T-helper 2 cell treated with Interferon-gamma antibody and Interleukin-4, amounts not matched to agents 5 μg/mL and 100 μg/mL, for 36 hours (primary cell): ENCODE measurements around the gene TRAPPC8.
A peak's percentile ranks its signal among the peaks of the same experiment; 100 is the strongest.
"Not testable (repeated sequence)": the region's sequence is repeated elsewhere in the genome, so short reads cannot be mapped to it uniquely, and the experiment has no call there.

ENCODE experiments used
- DNase-seq: peaks from one replicate; pipeline ENCODE4 v3.0.0; 2021; ENCODE audit warnings: low spot score
- H3K27ac Mint-ChIP-seq: one replicate; pipeline ENCODE4 v1.8.0; 2021; ENCODE audit warnings: mild to moderate bottlenecking, mixed read lengths
- H3K27me3 Mint-ChIP-seq: one replicate; pipeline ENCODE4 v1.8.0; 2021; ENCODE audit warnings: low read depth, mixed read lengths
- H3K36me3 Mint-ChIP-seq: one replicate; pipeline ENCODE4 v1.8.0; 2021; ENCODE audit warnings: low read depth, mixed read lengths
- H3K4me1 Mint-ChIP-seq: one replicate; pipeline ENCODE4 v1.8.0; 2021; ENCODE audit warnings: low read depth, mixed read lengths
- H3K4me3 Mint-ChIP-seq: one replicate; pipeline ENCODE4 v1.8.0; 2022; ENCODE audit warnings: mild to moderate bottlenecking, moderate library complexity, mixed read lengths
- H3K9me3 Mint-ChIP-seq: one replicate; pipeline ENCODE4 v1.8.0; 2021; ENCODE audit warnings: mixed read lengths

The TRAPPC8 gene

DNA sequence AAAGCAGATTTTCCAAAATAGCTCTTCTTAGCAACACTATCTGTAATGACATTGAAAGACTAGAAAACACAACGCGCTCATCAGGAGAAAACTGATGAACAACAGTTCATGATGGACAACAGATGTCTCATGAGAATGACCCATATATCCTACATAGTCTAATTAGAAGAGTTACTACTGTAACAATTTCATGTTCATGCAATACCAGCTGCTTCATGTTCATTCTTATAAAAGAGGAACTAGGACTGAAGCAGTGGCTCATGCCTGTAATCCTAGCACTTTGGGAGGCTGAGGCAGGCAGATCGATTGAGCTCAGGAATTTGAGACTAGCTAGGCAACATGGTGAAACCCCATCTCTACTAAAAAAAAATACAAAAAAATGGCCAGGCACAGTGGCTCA lies 22.7 kb downstream of the TRAPPC8 start:
- no peak overlapping the region for H3K27ac Mint-ChIP-seq
- H3K4me1 Mint-ChIP-seq = peaks cover 4% of the 10 kb centered on the region
- no peak overlapping the region for H3K4me3 Mint-ChIP-seq
- no peak for DNase-seq
- no peaks in the 10 kb centered on the region for H3K27me3 Mint-ChIP-seq
- H3K36me3 Mint-ChIP-seq = peaks cover 24% of the 10 kb centered on the region
- no peaks in the 10 kb centered on the region for H3K9me3 Mint-ChIP-seq

DNA sequence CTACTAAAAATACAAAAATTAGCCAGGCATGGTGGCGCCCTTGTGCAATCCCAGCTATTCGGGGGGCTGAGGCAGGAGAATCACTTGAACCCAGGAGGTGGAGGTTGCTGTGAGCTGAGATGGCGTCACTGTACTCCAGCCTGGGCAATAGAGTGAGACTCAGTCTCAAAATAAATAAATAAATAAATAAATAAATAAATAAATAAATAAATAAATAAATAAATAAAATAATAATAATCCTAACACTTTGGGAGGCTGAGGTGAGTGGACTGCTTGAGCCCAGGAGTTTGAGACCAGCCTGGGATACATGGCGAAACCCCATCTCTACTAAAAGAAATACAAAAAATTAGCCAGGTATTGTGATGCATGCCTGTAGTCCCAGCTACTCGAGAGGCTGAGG lies 23.6 kb downstream of the TRAPPC8 start:
- H3K4me3 Mint-ChIP-seq, H3K9me3 Mint-ChIP-seq, H3K27me3 Mint-ChIP-seq, H3K4me1 Mint-ChIP-seq, DNase-seq, H3K27ac Mint-ChIP-seq: not testable (repeated sequence)
- H3K36me3 Mint-ChIP-seq = peaks cover 22% of the 10 kb centered on the region

DNA sequence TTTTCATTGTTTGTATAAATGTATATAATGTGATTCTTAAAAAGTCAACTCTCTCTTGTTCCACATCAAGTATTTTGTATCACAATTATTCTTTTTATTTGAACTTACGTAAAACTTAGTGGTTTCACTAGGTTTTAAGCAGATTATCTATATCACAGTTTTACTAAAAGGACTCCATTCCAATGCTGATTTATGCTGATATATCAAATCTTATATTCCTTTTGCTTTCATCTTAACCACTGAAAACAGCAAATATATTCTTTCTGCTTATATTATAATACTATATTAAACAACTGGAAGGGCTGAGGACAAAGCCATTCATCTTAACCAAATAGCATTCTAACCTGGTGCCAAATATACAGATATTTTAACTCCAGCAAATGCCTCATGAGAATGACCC lies 24.2 kb downstream of the TRAPPC8 start:
- Mint-ChIP-seq H3K9me3 (no peaks in the 10 kb centered on the region), H3K27me3 (no peaks in the 10 kb centered on the region), H3K4me1 (peaks cover 3% of the 10 kb centered on the region), H3K36me3 (peaks cover 23% of the 10 kb centered on the region), H3K27ac (no peak overlapping the region), H3K4me3 (no peak overlapping the region)
- no peak for DNase-seq

DNA sequence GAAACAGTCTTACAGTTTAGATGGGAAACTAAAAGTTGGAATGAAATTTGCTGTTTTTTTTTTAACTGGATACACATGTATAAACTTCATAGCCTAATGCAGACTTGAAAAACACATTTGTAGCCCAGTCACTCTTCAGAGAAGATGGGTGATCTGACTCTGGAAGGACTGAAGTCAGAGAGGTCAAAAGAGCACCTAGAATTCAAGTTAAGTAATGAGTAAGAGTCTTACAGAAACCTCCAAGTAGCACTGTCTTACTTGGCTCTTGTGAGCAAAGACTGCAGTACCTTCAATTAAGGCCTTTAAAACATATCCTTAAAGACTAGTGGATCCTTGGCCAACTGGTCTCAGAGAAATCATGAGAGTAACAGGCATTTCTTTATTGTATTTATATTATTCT lies 41.9 kb downstream of the TRAPPC8 start:
- DNase-seq = no peak
- no peaks in the 10 kb centered on the region for H3K9me3 Mint-ChIP-seq
- no peak overlapping the region for H3K27ac Mint-ChIP-seq
- H3K4me3 Mint-ChIP-seq = no peak overlapping the region
- H3K4me1 Mint-ChIP-seq = no peaks in the 10 kb centered on the region
- H3K36me3 Mint-ChIP-seq = peaks cover 26% of the 10 kb centered on the region
- no peaks in the 10 kb centered on the region for H3K27me3 Mint-ChIP-seq

DNA sequence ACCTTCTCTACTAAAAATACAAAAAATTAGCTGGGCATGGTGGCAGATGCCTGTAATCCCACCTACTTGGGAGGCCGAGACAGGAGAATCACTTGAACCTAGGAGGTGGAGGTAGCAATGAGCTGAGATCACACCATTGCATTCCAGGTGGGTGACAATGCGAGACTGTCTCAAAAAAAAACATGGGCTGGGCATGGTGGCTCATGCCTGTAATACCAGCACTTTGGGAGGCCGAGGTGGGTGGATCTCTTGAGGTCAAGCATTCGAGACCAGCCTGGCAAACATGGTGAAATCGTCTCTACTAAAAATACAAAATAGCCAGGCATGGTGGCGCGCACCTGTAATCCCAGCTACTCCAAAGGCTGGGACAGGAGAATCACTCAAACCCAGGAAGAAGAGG lies 43.2 kb downstream of the TRAPPC8 start:
- not testable (repeated sequence) for H3K4me1 Mint-ChIP-seq, H3K27me3 Mint-ChIP-seq, H3K9me3 Mint-ChIP-seq, H3K4me3 Mint-ChIP-seq, DNase-seq, H3K27ac Mint-ChIP-seq
- H3K36me3 Mint-ChIP-seq = peaks cover 34% of the 10 kb centered on the region

DNA sequence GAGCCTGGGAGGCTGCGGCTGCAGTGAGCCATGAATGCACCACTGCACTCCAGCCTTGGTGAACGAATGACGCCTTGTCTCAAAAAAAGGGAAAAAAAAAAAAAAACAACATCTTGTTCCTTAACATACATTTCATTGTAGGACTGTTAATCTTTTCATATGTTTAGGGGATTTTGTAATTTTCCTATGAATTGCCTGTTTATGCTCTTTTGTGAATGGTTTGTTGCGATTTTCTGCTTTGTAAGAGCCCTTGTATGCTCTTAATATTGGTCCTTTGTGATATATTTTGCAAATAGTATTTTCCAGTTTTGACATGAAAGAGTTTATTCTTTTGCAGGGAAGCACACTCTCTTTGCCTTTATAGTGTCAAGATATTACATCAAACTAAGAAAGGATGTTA lies 50.0 kb downstream of the TRAPPC8 start:
- no peak for DNase-seq
- no peak overlapping the region for H3K4me3 Mint-ChIP-seq

DNA sequence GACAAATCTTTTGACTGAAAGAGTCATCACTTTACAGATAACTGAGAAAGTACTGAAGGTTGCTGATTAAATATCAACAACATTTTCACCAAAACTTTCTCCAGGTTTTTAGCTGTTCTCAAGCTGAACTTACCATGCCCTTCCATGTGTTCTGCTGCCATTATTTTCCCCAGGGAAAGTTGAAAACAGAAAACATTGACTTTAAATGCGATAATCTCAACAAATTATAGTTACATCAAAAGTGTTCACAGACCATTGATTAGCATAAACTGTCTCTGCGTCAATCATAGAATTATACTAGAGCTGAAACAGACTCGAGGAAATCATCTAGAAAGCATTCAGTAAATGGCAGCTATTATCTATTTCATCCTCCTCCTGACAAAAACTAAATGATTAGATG lies 51.4 kb downstream of the TRAPPC8 start:
- H3K4me3 Mint-ChIP-seq = no peak overlapping the region
- no peaks in the 10 kb centered on the region for H3K27me3 Mint-ChIP-seq
- H3K9me3 Mint-ChIP-seq = no peaks in the 10 kb centered on the region
- DNase-seq = no peak
- peaks cover 51% of the 10 kb centered on the region for H3K36me3 Mint-ChIP-seq
- H3K4me1 Mint-ChIP-seq = peaks cover 4% of the 10 kb centered on the region
- H3K27ac Mint-ChIP-seq = no peak overlapping the region

More for the DNA sequence above, 50.0 kb downstream of the TRAPPC8 start:
- peaks cover 2% of the 10 kb centered on the region for H3K4me1 Mint-ChIP-seq
- H3K27me3 Mint-ChIP-seq = no peaks in the 10 kb centered on the region
- H3K9me3 Mint-ChIP-seq = no peaks in the 10 kb centered on the region
- H3K36me3 Mint-ChIP-seq = peaks cover 44% of the 10 kb centered on the region
- H3K27ac Mint-ChIP-seq = no peak overlapping the region

DNA sequence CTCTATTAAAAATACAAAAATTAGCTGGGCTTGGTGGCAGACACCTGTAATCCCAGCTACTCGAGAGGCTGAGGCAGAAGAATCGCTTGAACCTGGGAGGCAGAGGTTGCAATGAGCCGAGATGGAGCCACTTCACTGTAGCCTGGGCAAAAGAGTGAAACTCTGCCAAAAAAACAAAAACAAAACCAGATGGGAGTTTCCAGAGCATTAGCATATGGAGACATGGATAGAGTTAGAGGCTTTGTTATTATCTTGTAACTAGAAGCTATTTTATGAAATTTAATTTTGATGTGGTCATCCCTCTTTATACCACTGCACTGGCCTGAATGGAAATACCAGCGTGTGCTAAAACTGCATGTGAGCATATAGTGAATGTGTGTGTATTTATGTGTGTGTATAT lies 58.9 kb downstream of the TRAPPC8 start:
- peaks cover 16% of the 10 kb centered on the region for H3K4me1 Mint-ChIP-seq

DNA sequence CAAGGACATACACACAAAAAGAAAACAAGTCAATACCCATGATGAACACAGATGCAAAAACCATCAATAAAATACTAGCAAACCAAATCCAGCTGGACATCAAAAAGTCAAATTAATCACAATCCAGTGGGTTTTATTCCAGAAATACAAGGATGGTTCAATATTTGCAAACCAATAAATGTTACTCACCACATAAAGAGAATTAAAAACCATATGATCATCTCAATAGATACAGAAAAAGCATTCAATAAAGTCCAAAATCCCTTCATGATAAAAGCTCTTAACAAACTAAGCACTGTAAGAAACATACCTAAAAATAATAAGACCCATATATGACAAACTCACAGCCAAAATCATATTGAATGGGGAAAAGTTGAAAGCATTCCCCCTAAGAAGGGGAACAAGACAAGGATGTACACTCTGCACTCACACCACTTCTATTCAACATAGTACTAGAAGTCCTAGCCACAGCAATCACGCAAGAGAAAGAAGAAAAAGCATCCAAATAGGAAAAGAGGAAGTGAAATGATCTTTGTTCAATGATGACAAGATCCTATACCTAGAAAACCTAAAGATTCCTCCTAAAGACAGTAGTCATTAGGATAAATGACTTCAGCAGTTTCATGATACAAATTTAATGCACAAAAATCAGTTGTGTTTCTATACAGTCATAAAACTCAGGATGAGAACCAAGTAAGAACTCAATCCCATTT lies 62.6 kb downstream of the TRAPPC8 start:
- no peak for DNase-seq
- H3K9me3 Mint-ChIP-seq = peaks cover 19% of the 10 kb centered on the region
- peak overlapping the region; percentile 5 for H3K27ac Mint-ChIP-seq
- H3K4me3 Mint-ChIP-seq = no peak overlapping the region
- H3K36me3 Mint-ChIP-seq = peaks cover 66% of the 10 kb centered on the region
- no peaks in the 10 kb centered on the region for H3K27me3 Mint-ChIP-seq
- peaks cover 18% of the 10 kb centered on the region for H3K4me1 Mint-ChIP-seq

More for the DNA sequence above, 58.9 kb downstream of the TRAPPC8 start:
- Mint-ChIP-seq H3K27ac (no peak overlapping the region), H3K4me3 (no peak overlapping the region), H3K27me3 (no peaks in the 10 kb centered on the region), H3K9me3 (peaks cover 19% of the 10 kb centered on the region), H3K36me3 (peaks cover 72% of the 10 kb centered on the region)
- DNase-seq = no peak

DNA sequence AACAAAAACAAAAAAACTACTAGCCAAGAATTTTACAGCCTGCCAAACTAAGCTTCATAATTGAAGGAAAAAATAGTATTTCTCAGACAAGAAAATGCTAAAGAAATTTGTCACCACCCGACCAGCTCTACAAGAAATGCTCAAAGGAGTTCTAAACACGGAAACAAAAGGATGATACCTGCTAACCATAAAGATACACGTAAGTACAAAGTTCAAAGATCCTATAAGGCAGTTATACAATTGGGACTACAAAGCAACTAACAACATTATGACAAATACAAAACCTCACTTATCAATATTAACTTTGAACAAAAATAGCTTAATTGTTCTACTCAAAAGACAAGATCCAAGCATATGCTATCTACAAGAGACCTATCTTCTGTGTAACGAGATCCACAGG lies 64.6 kb downstream of the TRAPPC8 start:
- peaks cover 61% of the 10 kb centered on the region for H3K36me3 Mint-ChIP-seq
- no peaks in the 10 kb centered on the region for H3K27me3 Mint-ChIP-seq
- H3K27ac Mint-ChIP-seq = no peak overlapping the region
- H3K4me1 Mint-ChIP-seq = peaks cover 17% of the 10 kb centered on the region
- no peak overlapping the region for H3K4me3 Mint-ChIP-seq
- peaks cover 19% of the 10 kb centered on the region for H3K9me3 Mint-ChIP-seq
- no peak for DNase-seq

DNA sequence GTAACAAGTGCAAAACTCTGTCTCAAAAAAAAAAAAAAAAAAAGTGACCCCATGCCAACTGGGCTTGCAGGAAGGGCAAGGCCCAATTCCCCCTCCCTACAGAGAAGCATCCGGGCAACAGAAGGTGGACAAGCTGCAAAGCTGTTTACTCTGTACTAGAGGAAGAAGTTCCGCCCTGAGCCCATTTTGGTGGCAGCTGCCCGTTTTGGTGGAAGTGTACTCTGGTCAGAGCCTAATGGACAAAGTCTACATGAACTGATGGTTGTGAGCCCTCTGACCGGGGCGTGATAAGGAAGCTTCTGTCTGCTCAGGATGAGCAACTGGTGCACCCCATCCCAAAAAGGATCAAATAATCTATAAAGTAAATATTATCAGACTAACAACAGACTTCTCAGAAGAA lies 65.0 kb downstream of the TRAPPC8 start:
- H3K36me3 Mint-ChIP-seq = peaks cover 61% of the 10 kb centered on the region
- no peak for DNase-seq
- H3K4me3 Mint-ChIP-seq = no peak overlapping the region
- H3K9me3 Mint-ChIP-seq = peaks cover 19% of the 10 kb centered on the region
- H3K27ac Mint-ChIP-seq = no peak overlapping the region
- no peaks in the 10 kb centered on the region for H3K27me3 Mint-ChIP-seq
- H3K4me1 Mint-ChIP-seq = peaks cover 15% of the 10 kb centered on the region

DNA sequence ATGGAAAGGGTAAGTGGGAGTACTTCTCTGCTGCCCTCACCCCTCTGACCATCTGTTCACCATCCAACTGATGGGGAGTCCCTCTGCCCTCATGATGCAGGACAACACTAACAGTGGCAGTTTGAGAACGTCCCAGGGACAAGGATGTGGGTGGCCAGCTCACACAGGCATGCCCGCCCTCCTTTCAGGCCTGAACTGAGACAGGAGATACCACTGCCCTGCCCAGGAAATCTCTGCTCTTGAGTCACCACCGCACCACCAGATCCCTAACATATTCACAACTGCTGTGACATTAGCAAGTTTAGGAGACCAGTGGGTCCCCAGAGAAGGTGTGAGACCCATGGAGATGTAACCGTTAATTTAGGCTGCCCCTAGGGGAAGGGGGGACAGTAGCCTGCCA lies 66.2 kb downstream of the TRAPPC8 start:
- Mint-ChIP-seq H3K36me3 (peaks cover 58% of the 10 kb centered on the region), H3K4me3 (no peak overlapping the region), H3K9me3 (peaks cover 15% of the 10 kb centered on the region), H3K27ac (no peak overlapping the region), H3K4me1 (peaks cover 15% of the 10 kb centered on the region), H3K27me3 (no peaks in the 10 kb centered on the region)
- DNase-seq = no peak

DNA sequence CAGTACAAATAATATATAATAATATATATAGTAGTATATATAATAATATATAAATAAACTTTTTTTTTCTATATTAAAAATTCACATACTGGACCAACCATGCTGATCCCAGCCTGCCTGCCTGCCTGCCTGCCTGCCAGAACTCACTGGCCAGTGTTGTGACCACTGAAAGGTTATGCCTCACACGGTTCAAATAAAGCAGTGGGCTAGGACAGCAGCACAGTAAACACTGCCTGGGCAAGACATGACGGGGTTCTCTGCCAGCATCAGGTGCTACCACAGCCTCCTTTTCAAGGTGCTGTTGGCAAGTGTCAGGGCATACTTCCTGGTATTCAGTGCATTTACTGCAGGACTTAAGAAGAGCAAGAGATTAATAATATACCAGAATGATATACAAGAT lies 67.6 kb downstream of the TRAPPC8 start:
- H3K4me1 Mint-ChIP-seq = peaks cover 13% of the 10 kb centered on the region
- no peak overlapping the region for H3K27ac Mint-ChIP-seq
- H3K4me3 Mint-ChIP-seq = no peak overlapping the region
- peaks cover 1% of the 10 kb centered on the region for H3K9me3 Mint-ChIP-seq
- DNase-seq = no peak
- H3K36me3 Mint-ChIP-seq = peaks cover 46% of the 10 kb centered on the region
- H3K27me3 Mint-ChIP-seq = no peaks in the 10 kb centered on the region

DNA sequence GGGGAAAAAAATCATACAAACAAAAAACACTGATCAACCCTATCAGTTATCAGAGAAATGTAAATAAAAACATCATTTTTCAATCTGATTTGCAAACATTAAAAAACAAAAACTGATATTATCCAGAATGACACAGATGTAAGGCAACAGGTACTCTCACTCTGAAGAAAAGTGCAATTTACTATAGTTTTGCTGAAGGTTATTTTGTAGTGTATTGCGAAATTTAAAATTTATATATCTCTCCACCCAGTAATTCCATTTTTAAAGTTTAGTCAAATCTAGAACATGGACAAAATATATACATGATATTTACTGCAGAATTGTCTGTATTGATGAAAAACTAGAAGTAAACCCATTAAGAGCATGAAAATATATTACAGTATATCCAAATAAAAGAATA lies 79.8 kb downstream of the TRAPPC8 start:
- Mint-ChIP-seq H3K27me3 (no peaks in the 10 kb centered on the region), H3K4me3 (no peak overlapping the region), H3K36me3 (peaks cover 28% of the 10 kb centered on the region), H3K4me1 (peaks cover 1% of the 10 kb centered on the region), H3K9me3 (no peaks in the 10 kb centered on the region), H3K27ac (no peak overlapping the region)
- no peak for DNase-seq

DNA sequence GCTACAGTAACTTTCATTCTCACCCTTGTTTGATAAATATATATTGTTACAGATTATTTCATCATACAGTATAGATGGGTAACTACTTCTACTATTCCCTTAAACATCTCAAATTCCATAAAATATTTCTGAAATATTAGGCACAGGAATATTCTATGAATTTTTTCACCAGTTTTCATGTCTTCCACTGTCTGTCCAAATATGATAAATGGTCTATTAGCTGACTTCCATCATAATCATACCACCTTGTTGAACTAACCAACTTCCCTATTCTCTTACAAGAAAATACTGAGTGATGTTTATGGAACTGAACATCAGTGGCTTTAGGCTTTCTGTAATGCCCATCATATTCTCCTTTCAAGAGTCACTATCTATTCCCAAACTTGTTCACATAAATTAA lies 82.4 kb downstream of the TRAPPC8 start:
- Mint-ChIP-seq H3K27ac (no peak overlapping the region), H3K36me3 (peaks cover 29% of the 10 kb centered on the region), H3K4me1 (peaks cover 3% of the 10 kb centered on the region), H3K27me3 (no peaks in the 10 kb centered on the region), H3K9me3 (no peaks in the 10 kb centered on the region), H3K4me3 (no peak overlapping the region)
- no peak for DNase-seq
